Nephron (organoid): ENCODE measurements around the gene FAM13A.
A peak's percentile ranks its signal among the peaks of the same experiment; 100 is the strongest.

Source experiments
- H3K27ac Mint-ChIP-seq, 3 experiments: 2 replicates each; pipeline ENCODE4 v1.8.0; 2020; ENCODE audit warnings: mixed read lengths in 3 of 3, mild to moderate bottlenecking in 2 of 3, moderate library complexity in 1 of 3
- H3K27me3 Mint-ChIP-seq: 2 replicates; pipeline ENCODE4 v1.8.0; 2021; ENCODE audit warnings: low read depth, mild to moderate bottlenecking, moderate library complexity, mixed read lengths
- H3K36me3 Mint-ChIP-seq: 2 replicates; pipeline ENCODE4 v1.8.0; 2020; ENCODE audit warnings: low read depth, mixed read lengths
- H3K4me1 Mint-ChIP-seq: 2 replicates; pipeline ENCODE4 v1.8.0; 2020; ENCODE audit warnings: mixed read lengths
- H3K4me3 Mint-ChIP-seq, 3 experiments: 2 replicates each; pipeline ENCODE4 v1.8.0; 2020; ENCODE audit warnings: mild to moderate bottlenecking in 3 of 3, mixed read lengths in 3 of 3, moderate library complexity in 2 of 3
- H3K9me3 Mint-ChIP-seq: 2 replicates; pipeline ENCODE4 v1.8.0; 2020; ENCODE audit warnings: mixed read lengths
- CTCF ChIP-seq, 3 experiments: fragments of 200-600 bp; sonication (generic); IDR thresholded peaks; one replicate each; pipeline ENCODE4 v1.5.0; 2021; ENCODE audit warnings: antibody characterized with exemption in 3 of 3; ENCODE audit not compliant: unreplicated experiment in 3 of 3

The FAM13A gene

DNA sequence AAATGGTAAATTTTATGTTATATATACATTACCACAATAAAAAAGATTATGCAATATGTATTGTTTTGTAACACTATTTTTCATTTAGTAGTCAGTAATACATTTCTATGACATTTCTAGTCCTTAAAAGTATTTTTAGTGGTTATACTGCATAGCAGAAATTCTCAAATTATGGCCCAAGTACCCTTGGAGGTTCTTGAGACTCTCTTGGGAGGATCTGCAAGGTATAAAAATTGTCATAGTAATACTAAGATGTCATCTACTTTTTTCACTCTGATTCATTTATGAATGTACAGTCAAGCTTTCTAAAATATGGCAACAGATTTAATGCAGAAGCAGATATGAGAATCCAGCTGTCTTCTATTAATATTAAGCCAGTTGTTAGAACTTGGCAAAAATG lies 220.8 kb downstream of the FAM13A start:
- no peaks in the 10 kb centered on the region for H3K4me1 Mint-ChIP-seq
- no peak for TF ChIP-seq CTCF (IDR thresholded peaks at IDR 0.05; ENCODE audit: unreplicated experiment in 3 of 3)
- no peak overlapping the region for H3K4me3 Mint-ChIP-seq
- H3K27me3 Mint-ChIP-seq, result no peaks in the 10 kb centered on the region
- H3K27ac Mint-ChIP-seq, result no peak overlapping the region
- no peaks in the 10 kb centered on the region for H3K9me3 Mint-ChIP-seq
- H3K36me3 Mint-ChIP-seq, result peaks cover 35% of the 10 kb centered on the region

- TF ChIP-seq CTCF (IDR thresholded peaks at IDR 0.05; ENCODE audit: unreplicated experiment in 3 of 3), result no peak
- no peaks in the 10 kb centered on the region for H3K27me3 Mint-ChIP-seq
- H3K4me3 Mint-ChIP-seq, result no peak overlapping the region
Observed at GRCh38 chr4:88831031-88831430, 226.0 kb downstream of the FAM13A start.

DNA sequence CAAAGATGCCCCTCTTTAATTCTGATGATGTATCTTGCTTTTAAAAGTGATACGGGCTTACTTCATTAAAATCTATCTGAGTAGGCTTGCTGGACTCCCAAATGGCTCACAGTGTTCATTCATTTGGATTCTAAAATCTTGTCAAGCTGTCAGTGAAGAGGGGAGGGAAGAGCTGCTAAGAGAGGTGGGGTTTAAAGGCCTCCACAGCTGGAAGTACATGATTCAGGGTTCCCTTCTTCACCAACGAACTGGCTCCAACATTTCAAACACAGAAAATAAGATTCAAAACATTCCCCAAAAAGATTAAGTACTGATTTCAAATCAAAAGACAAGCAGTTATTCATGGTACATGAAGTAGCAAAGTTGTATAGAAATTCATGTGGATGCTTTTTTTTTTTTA lies 226.4 kb downstream of the FAM13A start:
- Mint-ChIP-seq H3K4me1 (peaks cover 4% of the 10 kb centered on the region), H3K9me3 (no peaks in the 10 kb centered on the region), H3K27ac (peak overlapping the region in 1 of 3 experiments; percentile 41), H3K36me3 (peaks cover 16% of the 10 kb centered on the region), H3K4me3 (no peak overlapping the region), H3K27me3 (no peaks in the 10 kb centered on the region)
- TF ChIP-seq CTCF (IDR thresholded peaks at IDR 0.05; ENCODE audit: unreplicated experiment in 3 of 3), result no peak

More at GRCh38 chr4:88831031-88831430, 226.0 kb downstream of the FAM13A start:
- Mint-ChIP-seq H3K27ac (no peak overlapping the region), H3K9me3 (no peaks in the 10 kb centered on the region), H3K4me1 (peaks cover 4% of the 10 kb centered on the region), H3K36me3 (peaks cover 16% of the 10 kb centered on the region)

- Mint-ChIP-seq H3K27me3 (no peaks in the 10 kb centered on the region), H3K4me1 (peaks cover 4% of the 10 kb centered on the region), H3K4me3 (no peak overlapping the region), H3K27ac (no peak overlapping the region), H3K9me3 (no peaks in the 10 kb centered on the region), H3K36me3 (peaks cover 6% of the 10 kb centered on the region)
- no peak for TF ChIP-seq CTCF (IDR thresholded peaks at IDR 0.05; ENCODE audit: unreplicated experiment in 3 of 3)
Observed at GRCh38 chr4:88828842-88829571, 228.0 kb downstream of the FAM13A start.

DNA sequence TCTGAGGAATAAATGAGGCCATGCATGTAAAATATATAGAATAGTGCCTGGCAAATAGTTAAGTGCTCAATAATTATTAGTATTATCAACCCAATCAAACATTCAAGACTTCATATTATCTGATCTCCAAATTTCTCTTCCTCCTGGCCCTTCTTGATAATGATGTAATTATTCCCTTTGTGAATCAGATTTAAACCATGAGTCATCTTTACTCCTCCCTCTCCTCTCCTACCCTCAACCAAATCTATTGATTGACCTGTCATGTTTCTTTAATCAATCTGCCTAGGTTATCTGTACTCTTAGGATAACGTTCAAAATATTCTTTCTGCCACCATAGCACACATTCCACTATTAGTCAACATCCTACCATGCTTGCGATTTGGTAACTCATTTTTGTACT lies 229.5 kb downstream of the FAM13A start:
- Mint-ChIP-seq H3K27me3 (no peaks in the 10 kb centered on the region), H3K4me1 (peaks cover 4% of the 10 kb centered on the region), H3K4me3 (no peak overlapping the region), H3K36me3 (no peaks in the 10 kb centered on the region), H3K9me3 (no peaks in the 10 kb centered on the region), H3K27ac (no peak overlapping the region)
- no peak for TF ChIP-seq CTCF (IDR thresholded peaks at IDR 0.05; ENCODE audit: unreplicated experiment in 3 of 3)

- Mint-ChIP-seq H3K9me3 (no peaks in the 10 kb centered on the region), H3K36me3 (no peaks in the 10 kb centered on the region), H3K27me3 (no peaks in the 10 kb centered on the region), H3K27ac (no peak overlapping the region), H3K4me3 (no peak overlapping the region), H3K4me1 (peaks cover 10% of the 10 kb centered on the region)
- no peak for TF ChIP-seq CTCF (IDR thresholded peaks at IDR 0.05; ENCODE audit: unreplicated experiment in 3 of 3)
Observed at GRCh38 chr4:88826771-88827170, 230.2 kb downstream of the FAM13A start.
